WTC11 (cell line): ENCODE results near the gene BAIAP2. TPM values are rescaled to one million over a fixed set of nuclear protein-coding genes. Genes with fewer than 3 reads are reported as not detected.

Experiments used
- ATAC-seq: fragments of 200-7000 bp; cut with Tn5 transposase; 2 replicates; pipeline ENCODE4 v1.10.0; 2021; ENCODE audit warnings: mild to moderate bottlenecking, moderate library complexity
- CTCF ChIA-PET: fragments of 300-600 bp; sonication (Branson Sonifier 250); formaldehyde crosslinking; loops from one replicate; lab custom pipeline; 2021; ENCODE audit warnings: antibody characterized with exemption; lab: Charles Lee
- POLR2A ChIA-PET: fragments of 350-600 bp; sonication (Branson Sonifier 250); formaldehyde crosslinking; loops from one replicate; lab custom pipeline; 2021; ENCODE audit warnings: antibody characterized with exemption; lab: Charles Lee
- DNase-seq: peaks from one replicate; pipeline ENCODE4 v3.0.0; 2021; ENCODE audit warnings: low spot score
- H3K27ac Mint-ChIP-seq: 2 replicates; pipeline ENCODE4 v1.8.0; 2021; ENCODE audit warnings: mixed read lengths
- H3K27me3 Mint-ChIP-seq: 2 replicates; pipeline ENCODE4 v1.8.0; 2021; ENCODE audit warnings: low read depth, mild to moderate bottlenecking, moderate library complexity, mixed read lengths
- H3K36me3 Mint-ChIP-seq: 2 replicates; pipeline ENCODE4 v1.8.0; 2021; ENCODE audit warnings: mixed read lengths
- H3K4me1 Mint-ChIP-seq: 2 replicates; pipeline ENCODE4 v1.8.0; 2022; ENCODE audit warnings: mixed read lengths
- H3K4me3 Mint-ChIP-seq: 2 replicates; pipeline ENCODE4 v1.8.0; 2021; ENCODE audit warnings: mild to moderate bottlenecking, moderate library complexity, mixed read lengths
- H3K9me3 Mint-ChIP-seq: 2 replicates; pipeline ENCODE4 v1.8.0; 2021; ENCODE audit warnings: mixed read lengths
- AFF4 ChIP-seq: sonication (generic); formaldehyde crosslinking; IDR thresholded peaks from 2 replicates; pipeline ENCODE4 v1.8.1; 2023; ENCODE audit warnings: mild to moderate bottlenecking, missing genetic modification reagents, borderline replicate concordance
- ESRRA ChIP-seq: sonication (generic); formaldehyde crosslinking; IDR thresholded peaks from 2 replicates; pipeline ENCODE4 v1.8.1; 2022; ENCODE audit warnings: mild to moderate bottlenecking, missing genetic modification reagents, borderline replicate concordance
- FOXJ3 ChIP-seq: sonication (generic); formaldehyde crosslinking; IDR thresholded peaks from 2 replicates; pipeline ENCODE4 v1.9.0; 2021; ENCODE audit warnings: missing genetic modification reagents, mild to moderate bottlenecking, borderline replicate concordance
- FOXP4 ChIP-seq: sonication (generic); formaldehyde crosslinking; IDR thresholded peaks from 2 replicates; pipeline ENCODE4 v1.8.0; 2022; ENCODE audit warnings: mild to moderate bottlenecking, missing genetic modification reagents
- NR1H2 ChIP-seq: sonication (generic); formaldehyde crosslinking; IDR thresholded peaks from 2 replicates; pipeline ENCODE4 v1.9.0; 2021; ENCODE audit warnings: mild to moderate bottlenecking, moderate library complexity, missing genetic modification reagents
- PRDM15 ChIP-seq: sonication (generic); formaldehyde crosslinking; IDR thresholded peaks from 2 replicates; pipeline ENCODE4 v1.8.0; 2022; ENCODE audit warnings: missing genetic modification reagents
- ZNF317 ChIP-seq: sonication (generic); formaldehyde crosslinking; IDR thresholded peaks from 2 replicates; pipeline ENCODE4 v1.8.1; 2023; ENCODE audit warnings: low read depth, mild to moderate bottlenecking, moderate library complexity, missing genetic modification reagents, borderline replicate concordance
- total RNA-seq: library from RNA; stranded (reverse); gene quantifications from 3 replicates; pipeline ENCODE4 v1.2.3, GENCODE V29; 2021

Gene BAIAP2
- total RNA-seq, 1 experiment from 2014 or later: 20.7 TPM

GRCh38 chr17:81151278-81151677 is 116.3 kb downstream of the BAIAP2 start:
- no peak overlapping the region for H3K27ac Mint-ChIP-seq
- no peak for ATAC-seq

GRCh38 chr17:81152288-81152828 is 117.4 kb downstream of the BAIAP2 start:
- no peak for DNase-seq
- CTCF ChIA-PET: interaction anchor here (1.6 kb wide), 1 partner anchor 10 kb away, joined by 6 read pairs; no protein-coding TSS in a partner anchor
- H3K4me1 Mint-ChIP-seq: no peaks in the 10 kb centered on the region

More at GRCh38 chr17:81151278-81151677, 116.3 kb downstream of the BAIAP2 start:
- no peaks in the 10 kb centered on the region for H3K9me3 Mint-ChIP-seq
- CTCF ChIA-PET: interaction anchor here (1.6 kb wide), 1 partner anchor 9 kb away, joined by 6 read pairs; no protein-coding TSS in a partner anchor
- H3K4me1 Mint-ChIP-seq: no peaks in the 10 kb centered on the region
- DNase-seq: no peak
- no peaks in the 10 kb centered on the region; the same call in 1 of the 2 replicates for H3K27me3 Mint-ChIP-seq
- no peak for TF ChIP-seq FOXP4 (CRISPR knock-in tag)
- H3K36me3 Mint-ChIP-seq: no peaks in the 10 kb centered on the region
- H3K4me3 Mint-ChIP-seq: no peak overlapping the region
- POLR2A ChIA-PET: no interaction called here

More at GRCh38 chr17:81152288-81152828, 117.4 kb downstream of the BAIAP2 start:
- Mint-ChIP-seq H3K27ac (no peak overlapping the region), H3K9me3 (no peaks in the 10 kb centered on the region), H3K4me3 (no peak overlapping the region), H3K36me3 (no peaks in the 10 kb centered on the region), H3K27me3 (no peaks in the 10 kb centered on the region; the same call in 1 of the 2 replicates)
- POLR2A ChIA-PET: no interaction called here
- ATAC-seq: no peak
- TF ChIP-seq ZNF317 (CRISPR knock-in tag): no peak
- no peak for TF ChIP-seq FOXJ3 (CRISPR knock-in tag)
- TF ChIP-seq NR1H2 (CRISPR knock-in tag): no peak
- no peak for TF ChIP-seq AFF4 (CRISPR knock-in tag)
- TF ChIP-seq PRDM15 (CRISPR knock-in tag): no peak
- TF ChIP-seq ESRRA: no peak
